Femur (tissue), 1 donor: ENCODE results near the gene NEURL1.
"Not testable (repeated sequence)": the region's sequence is repeated elsewhere in the genome, so short reads cannot be mapped to it uniquely, and the experiment has no call there.

Source experiments
- DNase-seq: peaks from one replicate; pipeline ENCODE4 v3.0.0-alpha.2; 2017

Gene NEURL1

DNA sequence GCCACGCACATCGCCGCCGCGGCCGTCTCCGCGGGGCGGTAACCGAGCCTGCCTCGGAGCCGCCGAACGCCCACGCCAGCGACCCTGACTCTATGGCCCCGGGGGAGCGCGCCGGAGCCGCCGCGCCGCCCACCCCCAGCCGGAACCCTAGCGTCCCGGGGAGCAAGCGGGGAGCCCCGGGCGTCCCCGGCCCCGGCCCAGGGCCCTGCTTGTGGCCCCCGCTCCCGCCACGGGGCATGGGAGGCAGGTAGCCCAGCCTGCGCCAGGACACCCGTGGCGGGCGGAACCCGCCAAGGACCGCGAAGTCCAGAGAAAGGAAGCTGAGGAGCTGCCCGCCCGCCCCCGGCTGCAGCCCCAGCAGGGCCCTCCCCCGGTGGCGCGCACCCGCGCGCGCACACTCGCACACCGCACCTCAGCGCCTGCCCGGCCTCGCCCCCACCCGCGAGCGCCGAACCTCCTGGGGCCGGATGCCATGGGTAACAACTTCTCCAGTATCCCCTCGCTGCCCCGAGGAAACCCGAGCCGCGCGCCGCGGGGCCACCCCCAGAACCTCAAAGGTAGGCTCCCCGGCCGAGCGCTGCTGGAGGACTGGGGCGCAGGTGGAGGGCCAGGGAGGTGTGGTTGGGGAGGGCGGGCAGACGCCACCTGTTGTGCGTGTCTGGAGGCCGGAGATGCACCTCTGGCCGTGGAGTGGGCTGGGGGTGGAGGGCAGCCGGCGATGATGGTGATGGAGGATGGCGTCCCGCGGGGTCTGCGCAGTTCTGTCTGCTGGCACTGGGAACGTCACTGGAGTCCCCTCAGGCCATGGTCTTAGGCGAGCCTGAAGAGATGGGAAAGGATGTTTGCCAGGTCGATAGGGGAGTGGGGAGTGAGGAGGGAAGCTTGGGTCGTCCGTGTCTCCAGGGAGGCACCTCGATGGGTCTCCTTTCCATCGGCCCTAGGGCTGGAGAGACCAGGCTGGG lies 692 bp downstream of the NEURL1 start:
- no peak for DNase-seq

DNA sequence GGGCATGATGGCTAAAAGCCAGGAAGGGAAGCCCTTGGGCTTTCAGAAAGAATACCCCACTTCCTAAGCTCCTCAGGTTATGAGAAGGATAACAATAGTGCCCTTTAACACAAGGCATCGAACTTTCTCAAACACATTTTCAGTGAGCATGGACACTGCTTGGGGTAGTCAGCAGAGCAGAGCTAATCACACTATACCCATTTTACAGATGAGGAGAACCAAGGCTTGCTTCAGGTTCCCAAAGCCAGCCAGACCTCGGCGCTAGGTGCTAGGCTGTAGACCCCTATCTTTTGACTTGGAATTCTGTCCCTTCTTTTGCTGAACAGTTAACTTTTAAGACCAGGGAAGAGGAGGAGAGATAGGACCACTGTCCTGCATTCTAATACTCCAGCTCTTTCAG lies 1.8 kb downstream of the NEURL1 start:
- no peak for DNase-seq

GRCh38 chr10:103497161-103497915 lies 3.8 kb downstream of the NEURL1 start:
- no peak for DNase-seq

DNA sequence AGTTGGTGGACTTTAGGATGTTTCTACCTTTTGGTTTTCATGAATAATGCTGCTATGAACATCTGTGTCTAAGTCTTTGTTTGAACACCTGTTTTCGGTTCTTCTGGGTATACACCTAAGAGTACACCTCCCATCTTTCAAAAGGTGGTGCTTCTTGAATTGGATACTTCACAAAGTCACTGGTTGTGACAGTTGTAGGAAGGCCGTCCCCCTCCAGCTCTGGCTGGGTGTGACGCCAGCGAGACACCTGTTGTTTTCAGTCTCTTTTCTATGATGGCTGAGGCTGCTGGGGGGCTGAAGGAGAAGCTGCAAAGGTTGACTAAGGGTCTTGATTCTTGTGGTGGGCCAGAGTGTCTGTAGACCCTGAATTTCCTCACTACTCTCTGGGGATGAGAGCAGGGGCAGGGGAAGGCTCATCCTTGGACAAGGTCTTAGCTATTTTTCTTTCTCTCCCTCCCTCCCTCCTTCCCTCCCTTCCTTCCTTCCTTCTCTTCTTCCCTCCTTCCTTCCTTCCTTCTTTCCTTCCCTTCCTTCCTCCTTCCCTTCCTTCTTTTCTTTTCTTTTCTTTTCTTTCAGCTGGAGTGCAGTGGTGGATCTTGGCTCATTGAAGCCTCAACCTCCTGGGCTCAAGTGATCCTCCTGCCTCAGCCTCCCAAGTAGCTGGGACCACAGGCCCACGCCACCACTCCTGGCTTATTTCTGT lies 5.6 kb downstream of the NEURL1 start:
- DNase-seq = peak; percentile 22

DNA sequence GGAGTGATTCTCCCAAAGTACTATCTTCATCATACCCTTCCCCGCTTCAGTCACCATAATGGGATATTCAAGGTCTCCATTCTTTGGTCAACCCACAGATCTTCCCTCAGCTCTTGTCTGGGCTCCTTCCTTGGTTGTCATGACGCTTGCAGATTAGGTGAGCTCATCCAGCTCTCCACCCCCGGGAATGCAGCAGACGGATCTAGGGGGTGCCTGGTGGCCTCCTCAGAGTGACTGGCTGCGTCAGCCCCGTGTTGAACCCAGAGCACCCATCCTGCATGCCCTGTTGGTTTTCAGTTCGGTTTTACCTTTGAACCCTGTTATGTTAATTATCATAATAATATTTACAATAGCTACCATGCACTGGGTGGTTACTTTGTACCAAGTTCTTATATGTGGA lies 6.4 kb downstream of the NEURL1 start:
- peak; percentile 10 for DNase-seq

GRCh38 chr10:103500481-103500880 lies 7.0 kb downstream of the NEURL1 start:
- peak; percentile 8 for DNase-seq

GRCh38 chr10:103501186-103501585 lies 7.7 kb downstream of the NEURL1 start:
- peak; percentile 7 for DNase-seq

DNA sequence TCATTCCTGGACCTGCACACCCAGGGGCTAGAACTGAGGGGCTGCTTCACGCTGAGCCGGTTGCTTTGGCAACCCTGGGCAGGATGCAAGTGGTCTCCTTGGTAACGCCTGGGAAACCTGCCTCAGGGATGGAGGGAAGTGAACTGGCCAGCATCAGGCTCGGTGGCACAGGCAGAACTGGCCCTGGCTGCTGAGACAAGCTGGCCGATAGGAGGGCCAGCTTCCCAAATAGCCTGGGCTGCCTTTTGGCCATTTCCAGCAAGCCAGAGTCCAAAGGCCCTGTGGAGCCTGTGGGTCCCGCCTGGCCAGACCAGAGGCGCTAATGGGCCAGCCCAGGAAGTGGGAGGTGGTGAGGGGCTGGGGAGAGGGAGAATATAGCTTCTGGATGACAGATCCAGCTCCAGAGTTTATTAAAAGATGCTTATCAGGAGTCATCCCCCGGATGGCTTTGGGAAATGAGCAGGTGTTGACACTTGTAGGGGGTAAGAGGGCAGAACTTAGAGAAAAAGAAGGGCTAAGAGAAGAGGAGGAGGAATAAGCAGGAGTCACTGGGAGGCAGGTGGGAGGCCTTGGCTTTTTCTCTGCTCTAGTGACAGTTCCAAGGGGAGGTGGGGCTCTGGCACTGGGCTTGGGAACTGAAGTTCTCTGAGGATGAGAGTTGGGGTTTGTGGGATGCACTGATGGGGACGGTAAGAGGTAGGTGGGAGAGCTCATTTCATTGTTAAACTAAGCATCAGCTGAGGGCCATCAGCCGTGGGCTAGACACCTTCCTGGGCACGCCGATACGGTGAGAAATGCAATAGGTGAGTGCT lies 9.6 kb downstream of the NEURL1 start:
- DNase-seq = no peak

GRCh38 chr10:103503777-103504176 lies 10.3 kb downstream of the NEURL1 start:
- not testable (repeated sequence) for DNase-seq

- DNase-seq = no peak
These were observed 10.8 kb downstream of the NEURL1 start for GRCh38 chr10:103504181-103504783.

DNA sequence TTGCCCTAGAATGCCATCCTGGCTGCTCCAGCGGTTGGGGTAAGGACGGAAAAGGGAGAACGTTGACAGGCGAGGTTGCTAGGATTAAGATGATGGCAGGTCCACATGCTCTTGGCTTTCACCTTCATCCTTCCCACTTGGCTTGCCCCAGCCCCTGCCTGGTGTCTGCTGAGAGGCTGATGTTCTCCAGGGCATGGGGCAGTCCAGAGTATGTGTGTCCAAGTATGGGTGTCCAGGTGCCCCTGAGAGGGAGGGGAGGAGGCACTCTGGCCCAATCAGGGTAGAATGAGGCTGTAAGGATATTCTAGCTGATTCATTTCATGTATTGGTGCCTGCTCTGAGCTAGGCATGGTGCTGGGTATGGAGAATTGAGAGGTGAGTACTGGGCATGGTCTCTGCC lies 12.6 kb downstream of the NEURL1 start:
- DNase-seq = no peak

DNA sequence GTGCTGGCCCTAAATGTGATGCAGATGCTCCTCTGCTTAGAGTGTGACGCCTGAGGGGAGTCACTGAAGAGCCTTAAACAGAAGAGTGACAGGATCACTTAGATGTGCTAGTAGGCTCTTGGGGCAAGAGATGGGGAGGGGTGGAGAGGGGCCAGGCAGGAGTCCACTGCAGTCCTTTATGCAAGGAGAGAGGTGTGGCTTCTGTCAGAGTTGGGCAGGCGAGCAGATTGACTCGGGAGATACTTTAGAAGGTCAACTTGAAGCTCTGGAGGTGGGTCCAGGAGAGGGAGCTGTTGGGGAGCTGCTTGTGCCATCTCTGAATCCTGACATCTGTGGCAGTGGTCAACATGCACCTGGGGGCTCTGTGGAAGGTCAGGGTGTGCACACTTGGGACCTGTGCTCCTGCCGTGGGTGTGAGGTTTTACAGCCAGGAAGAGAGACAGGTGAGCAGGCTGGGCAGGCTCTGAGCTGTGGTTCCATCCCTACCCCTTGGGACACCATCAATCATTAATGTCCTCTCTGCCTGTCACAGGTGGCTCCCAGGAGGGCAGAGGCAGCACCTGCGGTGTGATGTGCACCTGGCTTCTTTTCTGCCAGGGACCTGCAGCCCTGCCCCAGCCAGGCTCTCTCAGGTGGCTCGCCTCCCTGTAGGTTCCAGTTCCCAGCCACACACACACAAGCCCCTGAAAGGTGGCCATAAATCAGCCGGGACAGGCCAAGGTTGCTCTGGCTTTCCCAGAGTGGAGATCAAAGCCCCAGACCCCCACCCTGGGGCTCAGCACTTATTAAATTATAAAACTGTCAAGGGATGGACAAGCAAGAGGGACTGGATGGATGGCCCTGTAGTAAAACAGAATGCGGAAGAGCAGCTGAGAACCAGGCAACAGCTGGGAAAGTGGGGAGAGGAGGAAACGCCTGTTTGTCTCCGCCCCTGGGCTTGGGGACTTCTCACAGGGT lies 14.0 kb downstream of the NEURL1 start:
- DNase-seq = no peak

GRCh38 chr10:103510046-103510685 lies 16.7 kb downstream of the NEURL1 start:
- DNase-seq = no peak

- no peak for DNase-seq
These were observed 17.6 kb downstream of the NEURL1 start for GRCh38 chr10:103510791-103511752.

GRCh38 chr10:103512166-103512565 lies 18.7 kb downstream of the NEURL1 start:
- DNase-seq = no peak

- no peak for DNase-seq
These were observed 19.3 kb downstream of the NEURL1 start for GRCh38 chr10:103512591-103513379.

GRCh38 chr10:103513380-103514060 lies 20.0 kb downstream of the NEURL1 start:
- DNase-seq = no peak
